Activated CD4-positive, alpha-beta T cell treated with anti-CD3 and anti-CD28 coated beads, Interleukin-2, amount 10 ng/mL, durations not matched to agents 7 days and 5 days (primary cell): Measurements from ENCODE around the gene TSC22D1. TPM values are rescaled to one million over a fixed set of nuclear protein-coding genes. Genes with fewer than 3 reads are reported as not detected.
"Not testable (repeated sequence)": the region's sequence is repeated elsewhere in the genome, so short reads cannot be mapped to it uniquely, and the experiment has no call there.

Source experiments
- CTCF ChIA-PET: fragments of 350-600 bp; sonication (Branson Sonifier 250); formaldehyde crosslinking; loops from one replicate; lab custom pipeline; 2021; ENCODE audit warnings: antibody characterized with exemption; lab: Charles Lee
- POLR2A ChIA-PET: fragments of 350-600 bp; sonication (Branson Sonifier 250); formaldehyde crosslinking; loops from one replicate; lab custom pipeline; 2021; ENCODE audit warnings: antibody characterized with exemption; lab: Charles Lee
- DNase-seq: peaks from one replicate; pipeline ENCODE4 v3.0.0-alpha.2; 2020
- H3K27ac Mint-ChIP-seq: one replicate; pipeline ENCODE4 v1.8.0; 2021; ENCODE audit warnings: mild to moderate bottlenecking, moderate library complexity, mixed read lengths
- H3K27me3 Mint-ChIP-seq: one replicate; pipeline ENCODE4 v1.8.0; 2021; ENCODE audit warnings: mixed read lengths
- H3K36me3 Mint-ChIP-seq: one replicate; pipeline ENCODE4 v1.8.0; 2021; ENCODE audit warnings: low read depth, mixed read lengths
- H3K4me1 Mint-ChIP-seq: one replicate; pipeline ENCODE4 v1.8.0; 2021; ENCODE audit warnings: mixed read lengths
- H3K4me3 Mint-ChIP-seq: one replicate; pipeline ENCODE4 v1.8.0; 2021; ENCODE audit warnings: mild to moderate bottlenecking, moderate library complexity, mixed read lengths
- H3K9me3 Mint-ChIP-seq: one replicate; pipeline ENCODE4 v1.8.0; 2021; ENCODE audit warnings: mixed read lengths
- total RNA-seq, 2 experiments: library from RNA; stranded (reverse); gene quantifications; one replicate each; pipeline ENCODE4 v1.2.3, GENCODE V29; 2021

TSC22D1 gene
- 10 to 100 TPM; 13.3 to 13.6 TPM for total RNA-seq

DNA sequence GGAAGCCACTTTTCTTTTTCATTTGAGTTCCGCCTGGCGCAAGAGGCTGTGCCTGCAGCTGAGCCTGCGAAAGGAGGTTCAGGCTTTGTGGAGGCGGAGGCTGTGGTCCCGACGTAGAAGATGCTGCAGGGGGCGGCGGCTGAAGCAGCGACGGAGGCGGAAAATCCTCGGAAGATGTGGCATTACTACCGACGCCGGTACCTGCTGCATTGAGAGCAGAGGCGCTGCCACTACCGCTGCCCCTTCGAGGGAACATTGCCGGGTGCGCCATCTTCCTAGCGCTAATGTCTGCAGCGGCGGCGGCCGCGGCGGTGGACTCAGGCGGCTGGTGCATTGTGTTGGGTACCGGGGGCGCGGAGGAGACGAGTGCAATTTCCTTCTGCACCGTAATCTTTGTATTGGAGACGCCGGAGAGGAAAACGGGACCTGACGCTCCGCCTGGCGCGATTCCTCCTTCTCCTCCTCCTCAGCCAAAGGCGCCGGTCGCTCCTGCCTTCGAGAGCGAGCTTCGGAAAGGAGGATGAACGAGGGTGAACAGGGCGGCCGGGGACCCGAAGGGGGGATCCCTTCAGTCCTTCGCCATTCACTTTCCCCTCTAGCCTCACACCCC, at the start of gene TSC22D1:
TSC22D1 (minus strand) TSS at position 590 of the 610 bp plus-strand sequence; CDS start at position 334, 256 bp downstream.
- Mint-ChIP-seq H3K27me3 (peaks cover 17% of the 10 kb centered on the region), H3K4me3 (peak within 1 kb of the TSS; percentile 95), H3K9me3 (no peaks in the 10 kb centered on the region), H3K27ac (peak within 1 kb of the TSS; percentile 95), H3K36me3 (peaks cover 16% of the 10 kb centered on the region), H3K4me1 (peaks cover 40% of the 10 kb centered on the region)
- ChIA-PET CTCF (no interaction called here), POLR2A (interaction anchor here (0.6 kb wide), 1 partner anchor 1585 kb away, joined by 3 read pairs; no protein-coding TSS in a partner anchor)
- DNase-seq, result peak; percentile 64

DNA sequence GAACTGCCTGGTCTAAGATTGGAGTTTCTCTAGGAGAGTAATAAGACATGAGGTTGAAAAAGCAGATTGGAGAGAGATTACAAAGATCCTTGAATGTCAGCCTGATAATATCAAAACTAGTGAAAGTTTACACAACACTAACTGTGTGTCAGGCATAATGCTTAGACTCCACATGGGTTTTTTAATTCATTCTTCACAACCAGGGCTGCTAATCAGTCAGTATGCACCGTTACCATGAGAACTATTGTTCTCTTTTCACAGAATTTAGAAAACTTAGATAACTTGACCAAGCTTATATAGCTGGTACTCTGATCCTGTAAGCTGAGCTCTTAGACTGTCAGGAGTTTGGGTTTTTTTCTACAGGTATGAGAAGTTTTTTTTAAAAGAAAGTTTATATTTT, 46.6 kb upstream of the TSC22D1 start:
- H3K27ac Mint-ChIP-seq, result no peak overlapping the region
- no peaks in the 10 kb centered on the region for H3K9me3 Mint-ChIP-seq
- ChIA-PET POLR2A (no interaction called here), CTCF (no interaction called here)
- H3K4me3 Mint-ChIP-seq, result no peak overlapping the region
- peaks cover 11% of the 10 kb centered on the region for H3K27me3 Mint-ChIP-seq
- DNase-seq, result no peak
- no peaks in the 10 kb centered on the region for H3K36me3 Mint-ChIP-seq
- no peaks in the 10 kb centered on the region for H3K4me1 Mint-ChIP-seq

- no peaks in the 10 kb centered on the region for H3K36me3 Mint-ChIP-seq
- H3K4me3 Mint-ChIP-seq, result no peak overlapping the region
- H3K9me3 Mint-ChIP-seq, result no peaks in the 10 kb centered on the region
- H3K4me1 Mint-ChIP-seq, result no peaks in the 10 kb centered on the region
- POLR2A ChIA-PET, result no interaction called here
- H3K27me3 Mint-ChIP-seq, result peaks cover 11% of the 10 kb centered on the region
- DNase-seq, result no peak
- CTCF ChIA-PET, result no interaction called here
- no peak overlapping the region for H3K27ac Mint-ChIP-seq
These were observed 46.1 kb upstream of the TSC22D1 start for GRCh38 chr13:44622261-44622660.

DNA sequence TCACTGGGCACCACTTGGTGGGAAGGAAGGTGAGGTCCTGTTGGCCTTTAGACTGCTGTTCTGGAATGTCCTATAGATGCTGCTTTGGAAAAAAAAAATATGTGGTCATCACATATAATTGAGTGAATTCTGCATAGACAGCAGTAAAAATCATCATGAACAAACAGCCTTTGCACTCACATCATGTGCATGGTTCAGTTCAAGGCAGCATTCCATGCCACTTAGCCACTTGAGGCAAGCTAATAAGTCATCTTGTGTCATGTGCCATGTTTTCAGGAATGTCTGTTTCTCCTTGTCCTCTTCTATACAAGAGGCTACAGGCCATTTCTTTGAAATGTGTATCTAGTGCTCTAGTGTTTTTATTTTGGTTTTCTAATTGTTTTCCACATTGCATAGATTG, 43.9 kb upstream of the TSC22D1 start:
- H3K27ac Mint-ChIP-seq, result no peak overlapping the region
- POLR2A ChIA-PET, result no interaction called here
- CTCF ChIA-PET, result no interaction called here
- H3K4me1 Mint-ChIP-seq, result no peaks in the 10 kb centered on the region
- H3K27me3 Mint-ChIP-seq, result peaks cover 7% of the 10 kb centered on the region
- no peak for DNase-seq
- no peaks in the 10 kb centered on the region for H3K9me3 Mint-ChIP-seq
- H3K4me3 Mint-ChIP-seq, result no peak overlapping the region
- no peaks in the 10 kb centered on the region for H3K36me3 Mint-ChIP-seq

- H3K27me3 Mint-ChIP-seq, result peaks cover 7% of the 10 kb centered on the region
- POLR2A ChIA-PET, result no interaction called here
- no peak overlapping the region for H3K27ac Mint-ChIP-seq
- no peaks in the 10 kb centered on the region for H3K9me3 Mint-ChIP-seq
- CTCF ChIA-PET, result no interaction called here
- no peaks in the 10 kb centered on the region for H3K4me1 Mint-ChIP-seq
- DNase-seq, result no peak
- no peaks in the 10 kb centered on the region for H3K36me3 Mint-ChIP-seq
- no peak overlapping the region for H3K4me3 Mint-ChIP-seq
These were observed 43.5 kb upstream of the TSC22D1 start for GRCh38 chr13:44619651-44620050.

- H3K27me3 Mint-ChIP-seq, result peaks cover 7% of the 10 kb centered on the region
- H3K36me3 Mint-ChIP-seq, result no peaks in the 10 kb centered on the region
- ChIA-PET POLR2A (no interaction called here), CTCF (no interaction called here)
- no peak overlapping the region for H3K4me3 Mint-ChIP-seq
- H3K9me3 Mint-ChIP-seq, result no peaks in the 10 kb centered on the region
- no peak overlapping the region for H3K27ac Mint-ChIP-seq
- DNase-seq, result no peak
- H3K4me1 Mint-ChIP-seq, result no peaks in the 10 kb centered on the region
These were observed 42.2 kb upstream of the TSC22D1 start for GRCh38 chr13:44618326-44618725.

DNA sequence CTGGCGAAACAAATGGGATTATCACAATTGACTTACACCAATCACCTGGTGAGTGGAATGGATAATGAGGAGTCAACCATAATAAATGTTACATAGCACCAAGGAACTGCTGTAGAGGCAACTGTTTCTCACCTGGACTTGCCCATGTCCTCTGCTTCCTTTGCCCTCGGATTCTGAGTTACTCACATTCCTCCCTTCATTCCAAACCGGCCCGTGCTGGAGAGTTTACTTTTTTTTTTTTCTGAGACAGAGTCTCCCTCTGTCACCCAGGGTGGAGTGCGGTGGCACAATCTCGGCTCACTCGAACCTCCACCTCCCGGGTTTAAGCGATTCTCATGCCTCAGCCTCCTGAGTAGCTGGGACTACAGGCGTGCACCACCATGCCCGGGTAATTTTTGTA, 41.5 kb upstream of the TSC22D1 start:
- Mint-ChIP-seq H3K27ac (no peak overlapping the region), H3K4me1 (no peaks in the 10 kb centered on the region), H3K36me3 (no peaks in the 10 kb centered on the region)

GRCh38 chr13:44609137-44609536, 33.0 kb upstream of the TSC22D1 start:
- H3K9me3 Mint-ChIP-seq, result peaks cover 4% of the 10 kb centered on the region
- H3K36me3 Mint-ChIP-seq, result no peaks in the 10 kb centered on the region
- POLR2A ChIA-PET, result no interaction called here
- H3K4me3 Mint-ChIP-seq, result no peak overlapping the region
- H3K4me1 Mint-ChIP-seq, result no peaks in the 10 kb centered on the region
- no peaks in the 10 kb centered on the region for H3K27me3 Mint-ChIP-seq
- CTCF ChIA-PET, result interaction anchor here (0.5 kb wide), 1 partner anchor 21 kb away, joined by 5 read pairs; no protein-coding TSS in a partner anchor
- H3K27ac Mint-ChIP-seq, result no peak overlapping the region
- no peak for DNase-seq

More for the DNA sequence above, 41.5 kb upstream of the TSC22D1 start:
- CTCF ChIA-PET, result no interaction called here
- H3K27me3 Mint-ChIP-seq, result peaks cover 7% of the 10 kb centered on the region
- POLR2A ChIA-PET, result no interaction called here
- no peak for DNase-seq
- no peak overlapping the region for H3K4me3 Mint-ChIP-seq
- H3K9me3 Mint-ChIP-seq, result no peaks in the 10 kb centered on the region

- Mint-ChIP-seq H3K9me3 (peaks cover 4% of the 10 kb centered on the region), H3K36me3 (no peaks in the 10 kb centered on the region), H3K27ac (no peak overlapping the region), H3K27me3 (peaks cover 1% of the 10 kb centered on the region), H3K4me1 (no peaks in the 10 kb centered on the region), H3K4me3 (no peak overlapping the region)
- DNase-seq, result no peak
- CTCF ChIA-PET, result no interaction called here
- POLR2A ChIA-PET, result no interaction called here
These were observed 29.6 kb upstream of the TSC22D1 start for GRCh38 chr13:44605721-44606120.

DNA sequence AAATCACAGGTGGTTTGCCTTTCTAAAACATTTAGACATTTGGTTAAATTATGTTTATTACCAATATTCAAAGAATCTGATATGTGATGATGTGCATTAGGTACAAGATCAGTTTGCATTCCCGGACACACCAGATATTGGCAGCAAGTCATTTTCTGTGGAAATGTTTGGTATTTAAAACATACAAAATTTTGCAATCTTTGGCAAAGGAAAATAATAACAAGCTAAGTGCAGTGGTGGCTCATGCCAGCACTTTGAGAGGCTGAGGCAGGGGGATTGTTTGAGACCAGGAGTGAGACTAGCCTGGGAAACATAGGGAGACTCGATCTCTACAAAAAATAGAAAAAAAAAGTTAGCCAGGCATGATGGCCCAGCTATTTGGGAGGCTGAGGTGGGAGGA, 29.1 kb upstream of the TSC22D1 start:
- peaks cover 2% of the 10 kb centered on the region for H3K9me3 Mint-ChIP-seq
- no peak for DNase-seq
- H3K27ac Mint-ChIP-seq, result no peak overlapping the region
- H3K4me1 Mint-ChIP-seq, result no peaks in the 10 kb centered on the region
- POLR2A ChIA-PET, result no interaction called here
- CTCF ChIA-PET, result no interaction called here
- peaks cover 1% of the 10 kb centered on the region for H3K27me3 Mint-ChIP-seq
- no peaks in the 10 kb centered on the region for H3K36me3 Mint-ChIP-seq
- no peak overlapping the region for H3K4me3 Mint-ChIP-seq

DNA sequence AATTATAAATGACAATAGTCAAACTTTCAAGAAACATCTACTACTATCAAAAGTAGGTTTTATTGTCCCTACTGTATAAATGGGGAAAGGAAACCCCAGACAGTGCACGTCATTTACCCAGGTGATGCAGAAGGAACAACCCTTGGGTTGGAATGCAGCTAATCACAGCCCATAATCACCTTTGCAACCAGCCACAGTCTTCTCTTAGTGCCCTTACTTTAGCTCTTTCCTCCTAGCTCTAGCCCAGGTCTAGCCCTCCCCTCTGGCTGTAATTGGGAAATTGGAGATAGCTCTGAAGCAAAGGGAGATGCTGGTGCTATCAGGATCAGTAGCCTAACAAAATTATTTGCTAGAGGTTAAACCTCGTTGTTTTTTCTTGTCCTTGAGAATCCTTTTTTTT, 25.5 kb upstream of the TSC22D1 start:
- POLR2A ChIA-PET, result no interaction called here
- DNase-seq, result no peak
- Mint-ChIP-seq H3K4me3 (no peak overlapping the region), H3K27me3 (peaks cover 1% of the 10 kb centered on the region), H3K27ac (no peak overlapping the region), H3K9me3 (no peaks in the 10 kb centered on the region), H3K4me1 (no peaks in the 10 kb centered on the region), H3K36me3 (no peaks in the 10 kb centered on the region)
- CTCF ChIA-PET, result no interaction called here

DNA sequence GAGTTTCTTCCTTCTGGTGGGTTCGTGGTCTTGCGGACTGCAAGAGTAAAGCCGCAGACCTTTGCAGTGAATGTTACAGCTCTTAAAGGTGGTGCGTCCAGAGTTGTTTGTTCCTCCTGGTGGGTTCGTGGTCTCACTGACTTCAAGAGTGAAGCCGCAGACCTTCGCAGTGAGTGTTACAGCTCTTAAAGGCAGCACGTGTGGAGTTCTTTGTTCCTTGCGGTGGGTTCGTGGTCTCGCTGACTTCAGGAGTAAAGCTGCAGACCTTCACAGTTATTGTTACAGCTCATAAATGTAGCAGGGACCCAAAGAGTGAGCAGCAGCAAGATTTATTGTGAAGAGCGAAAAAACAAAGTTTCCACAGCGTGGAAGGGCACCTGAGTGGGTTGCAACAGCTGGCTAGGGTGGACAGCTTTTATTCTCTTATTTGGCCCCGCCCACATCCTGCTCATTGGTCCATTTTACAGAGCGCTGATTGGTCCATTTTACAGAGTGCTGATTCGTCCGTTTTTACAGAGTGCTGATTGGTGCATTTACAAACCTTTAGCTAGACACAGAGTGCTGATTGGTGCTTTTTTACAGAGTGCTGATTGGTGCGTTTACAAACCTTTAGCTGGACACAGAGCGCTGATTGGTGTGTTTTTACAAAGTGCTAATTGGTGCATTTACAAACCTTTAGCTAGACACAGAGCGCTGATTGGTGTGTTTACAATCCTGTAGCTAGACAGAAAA, 17.9 kb upstream of the TSC22D1 start:
- POLR2A ChIA-PET, CTCF ChIA-PET, H3K4me1 Mint-ChIP-seq, H3K9me3 Mint-ChIP-seq, DNase-seq, H3K27ac Mint-ChIP-seq, H3K4me3 Mint-ChIP-seq, H3K36me3 Mint-ChIP-seq, H3K27me3 Mint-ChIP-seq: not testable (repeated sequence)

GRCh38 chr13:44592216-44592847, 16.2 kb upstream of the TSC22D1 start:
- Mint-ChIP-seq H3K27me3 (peaks cover 4% of the 10 kb centered on the region), H3K9me3 (peaks cover 2% of the 10 kb centered on the region), H3K4me1 (no peaks in the 10 kb centered on the region), H3K36me3 (no peaks in the 10 kb centered on the region), H3K4me3 (no peak overlapping the region), H3K27ac (no peak overlapping the region)
- DNase-seq, result no peak
- ChIA-PET POLR2A (no interaction called here), CTCF (no interaction called here)
